Colonic mucosa (tissue), 4 donors: ENCODE data around the gene TTC17. TPM values are rescaled to one million over a fixed set of nuclear protein-coding genes. Genes with fewer than 3 reads are reported as not detected.
A peak's percentile ranks its signal among the peaks of the same experiment; 100 is the strongest.

ENCODE experiments used
- DNase-seq: peaks from one replicate; pipeline ENCODE4 v3.0.0-alpha.2; 2020
- H3K27ac ChIP-seq: fragments of 200-600 bp; one replicate; pipeline ENCODE4 v1.8.0; 2021
- H3K27me3 ChIP-seq: fragments of 200-600 bp; one replicate; pipeline ENCODE4 v1.8.0; 2021
- H3K36me3 ChIP-seq: fragments of 200-600 bp; one replicate; pipeline ENCODE4 v1.8.0; 2021
- H3K4me1 ChIP-seq: fragments of 200-600 bp; one replicate; pipeline ENCODE4 v1.8.0; 2021; ENCODE audit warnings: mild to moderate bottlenecking
- H3K4me3 ChIP-seq: fragments of 200-600 bp; one replicate; pipeline ENCODE4 v1.8.0; 2021
- H3K9ac ChIP-seq, 2 donors: one replicate each; pipeline ENCODE4 v1.7.0; 2013; ENCODE audit warnings: control low read depth in 2 of 2, low read depth in 2 of 2, low read length in 2 of 2
- H3K9me3 ChIP-seq: fragments of 200-600 bp; one replicate; pipeline ENCODE4 v1.8.0; 2021
- intact Hi-C: fragments of 100-400 bp; cut with DNase I; formaldehyde crosslinking; loops from one replicate; pipeline ENCODE4 v1.14.1; 2022
- total RNA-seq, 2 donors: library from RNA; stranded (reverse); fragmentation: NEBNext Ultra II Directional in 1 of 2; extraction: Animal tissue kit (Norgen Biotek cat#: 25700) in 1 of 2; gene quantifications; one replicate each; pipeline ENCODE4 v1.2.1, GENCODE V29; 2021
- TF ChIP-seq, protein P1 (sequence below): fragments of 200-600 bp; IDR thresholded peaks from one replicate; pipeline ENCODE4 v1.8.0; 2022; ENCODE audit warnings: antibody characterized with exemption, mild to moderate bottlenecking
- donor health status: healthy.
- donor health status: DM: no; HTN: no; CAD: no.
- donor health status: DM: no; HTN: no; CAD: no.

Gene TTC17
- total RNA-seq, 2 donors from 2014 or later, result 48.6 to 56.5 TPM

GRCh38 chr11:43359422-43359818 is 700 bp downstream of the TTC17 start:
- peak overlapping the region; percentile 90 to 91 for H3K9ac ChIP-seq
- intact Hi-C loops, result no loop called here
- DNase-seq, result no peak

GRCh38 chr11:43360361-43361032 is 1.8 kb downstream of the TTC17 start:
- no peak overlapping the region for H3K4me3 ChIP-seq
- TF ChIP-seq, protein P1, sequence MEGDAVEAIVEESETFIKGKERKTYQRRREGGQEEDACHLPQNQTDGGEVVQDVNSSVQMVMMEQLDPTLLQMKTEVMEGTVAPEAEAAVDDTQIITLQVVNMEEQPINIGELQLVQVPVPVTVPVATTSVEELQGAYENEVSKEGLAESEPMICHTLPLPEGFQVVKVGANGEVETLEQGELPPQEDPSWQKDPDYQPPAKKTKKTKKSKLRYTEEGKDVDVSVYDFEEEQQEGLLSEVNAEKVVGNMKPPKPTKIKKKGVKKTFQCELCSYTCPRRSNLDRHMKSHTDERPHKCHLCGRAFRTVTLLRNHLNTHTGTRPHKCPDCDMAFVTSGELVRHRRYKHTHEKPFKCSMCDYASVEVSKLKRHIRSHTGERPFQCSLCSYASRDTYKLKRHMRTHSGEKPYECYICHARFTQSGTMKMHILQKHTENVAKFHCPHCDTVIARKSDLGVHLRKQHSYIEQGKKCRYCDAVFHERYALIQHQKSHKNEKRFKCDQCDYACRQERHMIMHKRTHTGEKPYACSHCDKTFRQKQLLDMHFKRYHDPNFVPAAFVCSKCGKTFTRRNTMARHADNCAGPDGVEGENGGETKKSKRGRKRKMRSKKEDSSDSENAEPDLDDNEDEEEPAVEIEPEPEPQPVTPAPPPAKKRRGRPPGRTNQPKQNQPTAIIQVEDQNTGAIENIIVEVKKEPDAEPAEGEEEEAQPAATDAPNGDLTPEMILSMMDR, result no peak
- H3K9me3 ChIP-seq, result no peaks in the 10 kb centered on the region
- no peaks in the 10 kb centered on the region for H3K27me3 ChIP-seq
- no peak overlapping the region for H3K27ac ChIP-seq
- no peak overlapping the region for H3K9ac ChIP-seq
- no peaks in the 10 kb centered on the region for H3K4me1 ChIP-seq
- intact Hi-C loops, result no loop called here
- no peak for DNase-seq
- no peaks in the 10 kb centered on the region for H3K36me3 ChIP-seq

More at GRCh38 chr11:43359422-43359818, 700 bp downstream of the TTC17 start:
- Histone ChIP-seq H3K27ac (peak overlapping the region; percentile 88), H3K36me3 (no peaks in the 10 kb centered on the region), H3K4me3 (peak overlapping the region; percentile 88), H3K4me1 (no peaks in the 10 kb centered on the region), H3K27me3 (no peaks in the 10 kb centered on the region), H3K9me3 (no peaks in the 10 kb centered on the region)
- TF ChIP-seq, protein P1, result no peak

DNA sequence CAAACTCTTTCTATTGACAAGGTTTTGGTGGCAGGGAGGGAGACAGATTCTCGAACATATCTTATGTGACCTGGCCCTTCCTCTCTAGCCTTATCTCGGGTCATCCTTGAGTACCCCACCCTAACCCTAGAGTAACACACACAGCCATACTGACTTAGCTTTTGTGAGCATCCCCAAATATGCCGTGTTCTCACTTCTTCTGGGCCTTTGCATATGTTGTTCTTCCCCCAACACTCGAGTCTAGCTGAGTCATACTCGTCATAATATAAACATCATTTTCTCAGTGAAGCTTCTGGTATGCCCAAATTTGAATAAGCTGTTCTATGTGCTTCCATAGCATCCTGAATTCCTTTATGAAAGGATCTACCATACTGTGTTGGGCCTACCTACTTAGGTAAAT is 8.0 kb downstream of the TTC17 start:
- H3K27me3 ChIP-seq, result no peaks in the 10 kb centered on the region
- TF ChIP-seq, protein P1, result no peak
- H3K27ac ChIP-seq, result no peak overlapping the region
- no peak overlapping the region for H3K4me3 ChIP-seq
- intact Hi-C loops, result no loop called here
- H3K9ac ChIP-seq, result no peak overlapping the region
- H3K9me3 ChIP-seq, result no peaks in the 10 kb centered on the region
- H3K4me1 ChIP-seq, result no peaks in the 10 kb centered on the region
- H3K36me3 ChIP-seq, result no peaks in the 10 kb centered on the region
- DNase-seq, result no peak

DNA sequence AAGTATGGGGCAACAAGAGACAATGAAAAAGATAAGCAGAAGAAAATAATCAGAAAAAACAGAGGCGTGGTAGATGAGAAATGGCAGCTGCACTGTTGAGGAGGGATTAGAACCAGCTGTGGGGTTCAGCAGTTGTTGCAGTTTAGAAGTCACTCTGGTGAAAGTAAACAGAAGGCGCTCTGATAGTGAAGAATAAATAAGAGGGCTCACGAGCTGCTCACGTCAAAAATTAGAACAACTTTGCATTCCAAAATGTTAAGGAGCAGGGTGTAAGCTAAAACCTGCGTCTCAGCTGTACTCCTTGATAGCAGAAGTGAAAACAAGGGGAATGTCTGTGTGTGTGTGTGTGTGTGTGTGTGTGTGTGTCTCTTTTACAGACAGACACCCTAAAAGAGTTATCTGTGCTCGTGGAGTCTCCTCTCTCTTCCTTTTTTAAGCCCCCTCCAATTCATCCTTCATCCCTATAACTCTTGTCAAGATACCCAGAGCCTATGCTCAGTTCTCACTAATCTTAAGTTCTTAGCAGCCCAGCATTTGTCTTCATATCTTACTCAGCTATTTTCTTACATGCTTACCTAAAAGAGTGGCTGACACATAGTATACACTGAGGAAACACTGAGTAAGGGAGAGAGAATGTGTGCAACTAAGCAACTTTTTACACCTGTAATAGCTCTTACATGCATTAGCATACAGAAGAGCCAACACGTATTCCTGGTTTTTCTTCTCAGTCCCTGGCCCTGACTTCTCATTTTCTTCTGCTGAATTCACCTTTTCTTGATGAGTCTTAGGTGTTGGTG is 8.9 kb downstream of the TTC17 start:
- no peaks in the 10 kb centered on the region for H3K9me3 ChIP-seq
- no peaks in the 10 kb centered on the region for H3K4me1 ChIP-seq
- H3K27me3 ChIP-seq, result no peaks in the 10 kb centered on the region
- H3K36me3 ChIP-seq, result no peaks in the 10 kb centered on the region
- H3K9ac ChIP-seq, result no peak overlapping the region
- DNase-seq, result no peak
- H3K27ac ChIP-seq, result no peak overlapping the region
- intact Hi-C loops, result no loop called here
- TF ChIP-seq, protein P1, result no peak
- no peak overlapping the region for H3K4me3 ChIP-seq

DNA sequence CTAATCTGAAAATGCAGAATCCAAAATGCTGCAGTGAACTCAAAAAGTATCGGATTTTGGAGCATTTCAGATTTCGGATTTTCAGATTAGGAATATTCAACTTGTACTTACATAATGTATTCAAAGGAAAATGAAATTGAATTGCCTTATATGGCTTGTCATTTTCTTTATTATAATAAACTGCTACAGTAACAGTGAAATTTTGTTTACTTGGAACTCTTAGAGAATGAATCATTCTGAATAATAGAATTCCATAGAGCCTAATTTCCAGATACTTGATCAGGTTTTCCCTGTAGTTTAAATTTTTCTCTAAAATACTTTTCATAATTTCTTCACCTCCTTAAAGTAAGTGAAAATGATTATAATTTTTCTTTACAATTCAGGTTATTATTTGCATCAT is 17.3 kb downstream of the TTC17 start:
- no peak overlapping the region for H3K9ac ChIP-seq
- H3K27ac ChIP-seq, result no peak overlapping the region
- intact Hi-C loops, result no loop called here
- H3K9me3 ChIP-seq, result no peaks in the 10 kb centered on the region
- H3K4me3 ChIP-seq, result no peak overlapping the region
- TF ChIP-seq, protein P1, result no peak
- no peaks in the 10 kb centered on the region for H3K27me3 ChIP-seq
- DNase-seq, result no peak
- H3K4me1 ChIP-seq, result no peaks in the 10 kb centered on the region
- no peaks in the 10 kb centered on the region for H3K36me3 ChIP-seq
